ENCODE measurements around the gene MC4R. TPM values are rescaled to one million over a fixed set of nuclear protein-coding genes. Genes with fewer than 3 reads are reported as not detected.
A peak's percentile ranks its signal among the peaks of the same experiment; 100 is the strongest.

MC4R gene
- total RNA-seq, 4 donors from 2014 or later = 0.27 to 1.5 (median 0.99) TPM

GRCh38 chr18:60372132-60372531 is 443 bp downstream of the MC4R start:
- H3K27me3 ChIP-seq = no peaks in the 10 kb centered on the region
- ATAC-seq = no peak
- no peaks in the 10 kb centered on the region for H3K9me3 ChIP-seq
- WGBS, 2 donors (ENCODE audit: low coverage in 1 of 2) = 27 to 52% methylated on average over 3 to 4 of the region's 4 CpGs
- H3K36me3 ChIP-seq = no peaks in the 10 kb centered on the region
- peak overlapping the region in 1 of 4 donors; percentile 35 for H3K27ac ChIP-seq
- peaks cover 0 to 15% (median 0%) of the 10 kb centered on the region in 3 donors for H3K4me1 ChIP-seq
- peak overlapping the region in 1 of 2 donors; percentile 18 for H3K4me3 ChIP-seq
- no peak for TF ChIP-seq EP300 (IDR thresholded peaks at IDR 0.05)
- no peak for TF ChIP-seq POLR2AphosphoS5 (IDR thresholded peaks at IDR 0.05)
- TF ChIP-seq CTCF (IDR thresholded peaks at IDR 0.05) = no peak
- no peak for TF ChIP-seq POLR2A (IDR thresholded peaks at IDR 0.05)

GRCh38 chr18:60358516-60358915 is 14.1 kb downstream of the MC4R start:
- ATAC-seq = no peak
- 88 to 92% methylated on average over 1 of the region's 1 CpG for WGBS, 2 donors (ENCODE audit: low coverage in 1 of 2)
- no peaks in the 10 kb centered on the region for H3K27me3 ChIP-seq
- TF ChIP-seq POLR2A (IDR thresholded peaks at IDR 0.05) (no peak), CTCF (IDR thresholded peaks at IDR 0.05) (no peak), EP300 (IDR thresholded peaks at IDR 0.05) (no peak), POLR2AphosphoS5 (IDR thresholded peaks at IDR 0.05) (no peak)
- H3K9me3 ChIP-seq = no peaks in the 10 kb centered on the region
- no peaks in the 10 kb centered on the region for H3K36me3 ChIP-seq
- H3K4me3 ChIP-seq = no peak overlapping the region
- no peak overlapping the region for H3K27ac ChIP-seq
- no peaks in the 10 kb centered on the region for H3K4me1 ChIP-seq

GRCh38 chr18:60350941-60351340 is 21.6 kb downstream of the MC4R start:
- Histone ChIP-seq H3K9me3 (no peaks in the 10 kb centered on the region), H3K27me3 (no peaks in the 10 kb centered on the region), H3K27ac (no peak overlapping the region), H3K36me3 (no peaks in the 10 kb centered on the region), H3K4me1 (no peaks in the 10 kb centered on the region), H3K4me3 (no peak overlapping the region)
- TF ChIP-seq CTCF (IDR thresholded peaks at IDR 0.05) = no peak
- TF ChIP-seq POLR2A (IDR thresholded peaks at IDR 0.05) = no peak
- no peak for TF ChIP-seq POLR2AphosphoS5 (IDR thresholded peaks at IDR 0.05)
- TF ChIP-seq EP300 (IDR thresholded peaks at IDR 0.05) = no peak
- ATAC-seq = no peak
- WGBS, 2 donors (ENCODE audit: low coverage in 1 of 2) = 78 to 94% methylated on average over 3 of the region's 3 CpGs

- Histone ChIP-seq H3K27me3 (no peaks in the 10 kb centered on the region), H3K36me3 (no peaks in the 10 kb centered on the region), H3K4me3 (no peak overlapping the region), H3K9me3 (no peaks in the 10 kb centered on the region), H3K27ac (no peak overlapping the region), H3K4me1 (no peaks in the 10 kb centered on the region)
- no peak for ATAC-seq
- 71 to 86% methylated on average over 1 of the region's 1 CpG for WGBS, 2 donors (ENCODE audit: low coverage in 1 of 2)
- TF ChIP-seq EP300 (IDR thresholded peaks at IDR 0.05) = no peak
Measured at GRCh38 chr18:60350150-60350549, 22.4 kb downstream of the MC4R start.

- H3K36me3 ChIP-seq = no peaks in the 10 kb centered on the region
- TF ChIP-seq POLR2AphosphoS5 (IDR thresholded peaks at IDR 0.05) = no peak
- no peak for TF ChIP-seq POLR2A (IDR thresholded peaks at IDR 0.05)
- TF ChIP-seq CTCF (IDR thresholded peaks at IDR 0.05) = no peak
- no peak for TF ChIP-seq EP300 (IDR thresholded peaks at IDR 0.05)
- no peak for ATAC-seq
Measured at GRCh38 chr18:60347526-60348045, 25.0 kb downstream of the MC4R start.

More at GRCh38 chr18:60347526-60348045, 25.0 kb downstream of the MC4R start:
- Histone ChIP-seq H3K4me1 (no peaks in the 10 kb centered on the region), H3K9me3 (no peaks in the 10 kb centered on the region), H3K4me3 (no peak overlapping the region), H3K27ac (no peak overlapping the region), H3K27me3 (no peaks in the 10 kb centered on the region)
- WGBS, 2 donors (ENCODE audit: low coverage in 1 of 2) = 91 to 93% methylated on average over 4 of the region's 4 CpGs

Data from gastroesophageal sphincter (tissue), 4 donors.